Stimulated activated CD8-positive, alpha-beta memory T cell treated with anti-CD3 and anti-CD28 coated beads, Interleukin-4, amount 100 ng/mL, for 1 hour (primary cell): ENCODE measurements around the gene OR7C2.
"Not testable (repeated sequence)": the region's sequence is repeated elsewhere in the genome, so short reads cannot be mapped to it uniquely, and the experiment has no call there.

ENCODE experiments used
- DNase-seq, 2 donors: peaks; one replicate each; pipeline ENCODE4 v3.0.0-alpha.2; 2020; ENCODE audit warnings: low read depth in 2 of 2, low spot score in 1 of 2

Gene OR7C2

GRCh38 chr19:14941189-14941588 is at the start of gene OR7C2:
Gene OR7C2 (plus strand): TSS chr19:14941489. CDS start chr19:14941489, 0 bp downstream.
- no peak for DNase-seq

GRCh38 chr19:14901675-14902260 is 39.5 kb upstream of the OR7C2 start:
- no peak for DNase-seq

- DNase-seq: no peak
These were observed 34.6 kb upstream of the OR7C2 start for GRCh38 chr19:14906711-14907110.

GRCh38 chr19:14915116-14915515 is 26.2 kb upstream of the OR7C2 start:
- DNase-seq: no peak

- no peak for DNase-seq
These were observed 24.4 kb upstream of the OR7C2 start for GRCh38 chr19:14916848-14917247.

- DNase-seq: no peak
These were observed 7.8 kb upstream of the OR7C2 start for GRCh38 chr19:14933506-14933905.

- DNase-seq: no peak
These were observed 1.0 kb upstream of the OR7C2 start for GRCh38 chr19:14940266-14940665.

GRCh38 chr19:14943601-14944000 is 2.3 kb downstream of the OR7C2 start:
- no peak for DNase-seq

- no peak for DNase-seq
These were observed 3.2 kb downstream of the OR7C2 start for GRCh38 chr19:14944456-14944855.

- DNase-seq: not testable (repeated sequence)
These were observed 8.1 kb downstream of the OR7C2 start for GRCh38 chr19:14949413-14949812.

GRCh38 chr19:14949876-14950275 is 8.6 kb downstream of the OR7C2 start:
- DNase-seq: no peak

GRCh38 chr19:14950421-14950820 is 9.1 kb downstream of the OR7C2 start:
- DNase-seq: no peak

GRCh38 chr19:14952767-14953166 is 11.5 kb downstream of the OR7C2 start:
- DNase-seq: no peak

- DNase-seq: no peak
These were observed 12.9 kb downstream of the OR7C2 start for GRCh38 chr19:14954071-14954655.

GRCh38 chr19:14957464-14957863 is 16.2 kb downstream of the OR7C2 start:
- no peak for DNase-seq

- DNase-seq: no peak
These were observed 18.0 kb downstream of the OR7C2 start for GRCh38 chr19:14959263-14959662.

GRCh38 chr19:14961956-14962685 is 20.8 kb downstream of the OR7C2 start:
- DNase-seq: no peak

GRCh38 chr19:14968247-14968646 is 27.0 kb downstream of the OR7C2 start:
- DNase-seq: no peak

- DNase-seq: no peak
These were observed 30.2 kb downstream of the OR7C2 start for GRCh38 chr19:14971474-14971873.

GRCh38 chr19:14972676-14973075 is 31.4 kb downstream of the OR7C2 start:
- DNase-seq: no peak

GRCh38 chr19:14974488-14974887 is 33.2 kb downstream of the OR7C2 start:
- no peak for DNase-seq

- no peak for DNase-seq
These were observed 35.8 kb downstream of the OR7C2 start for GRCh38 chr19:14977128-14977527.
